ENCODE data around the gene ST6GAL1.

- TF ChIP-seq CREB1 (IDR thresholded peaks at IDR 0.05; ENCODE audit: low read depth) = no peak
- TF ChIP-seq TAF1 (IDR thresholded peaks at IDR 0.05; ENCODE audit: low read depth) = no peak
Observed at GRCh38 chr3:187084580-187084979, 154.3 kb downstream of the ST6GAL1 start.

Data from Ishikawa (cell line).